ENCODE data around the gene UNC13B.

GRCh38 chr9:35180801-35181200, 19.0 kb downstream of the UNC13B start:
- TF ChIP-seq, protein P1, sequence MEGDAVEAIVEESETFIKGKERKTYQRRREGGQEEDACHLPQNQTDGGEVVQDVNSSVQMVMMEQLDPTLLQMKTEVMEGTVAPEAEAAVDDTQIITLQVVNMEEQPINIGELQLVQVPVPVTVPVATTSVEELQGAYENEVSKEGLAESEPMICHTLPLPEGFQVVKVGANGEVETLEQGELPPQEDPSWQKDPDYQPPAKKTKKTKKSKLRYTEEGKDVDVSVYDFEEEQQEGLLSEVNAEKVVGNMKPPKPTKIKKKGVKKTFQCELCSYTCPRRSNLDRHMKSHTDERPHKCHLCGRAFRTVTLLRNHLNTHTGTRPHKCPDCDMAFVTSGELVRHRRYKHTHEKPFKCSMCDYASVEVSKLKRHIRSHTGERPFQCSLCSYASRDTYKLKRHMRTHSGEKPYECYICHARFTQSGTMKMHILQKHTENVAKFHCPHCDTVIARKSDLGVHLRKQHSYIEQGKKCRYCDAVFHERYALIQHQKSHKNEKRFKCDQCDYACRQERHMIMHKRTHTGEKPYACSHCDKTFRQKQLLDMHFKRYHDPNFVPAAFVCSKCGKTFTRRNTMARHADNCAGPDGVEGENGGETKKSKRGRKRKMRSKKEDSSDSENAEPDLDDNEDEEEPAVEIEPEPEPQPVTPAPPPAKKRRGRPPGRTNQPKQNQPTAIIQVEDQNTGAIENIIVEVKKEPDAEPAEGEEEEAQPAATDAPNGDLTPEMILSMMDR (IDR thresholded peaks at IDR 0.05), result no peak
- TF ChIP-seq POLR2A (IDR thresholded peaks at IDR 0.05), result no peak
